HUES6 (cell line): Measurements from ENCODE around the gene SLC17A7.

Source experiments
- H3K27ac ChIP-seq: 2 replicates; pipeline ENCODE4 v1.7.0; 2013; ENCODE audit warnings: low read depth, mild to moderate bottlenecking, low read length, inconsistent platforms
- H3K27me3 ChIP-seq: 2 replicates; pipeline ENCODE4 v1.6.1; 2013; ENCODE audit warnings: low read length; ENCODE audit not compliant: control insufficient read depth, insufficient read depth
- H3K36me3 ChIP-seq: 2 replicates; pipeline ENCODE4 v1.6.1; 2013; ENCODE audit warnings: low read length; ENCODE audit not compliant: control insufficient read depth, insufficient read depth
- H3K4me1 ChIP-seq: 2 replicates; pipeline ENCODE4 v1.6.1; 2013; ENCODE audit warnings: low read length; ENCODE audit not compliant: control insufficient read depth, insufficient read depth
- H3K4me3 ChIP-seq: 2 replicates; pipeline ENCODE4 v1.5.1; 2013; ENCODE audit warnings: low read depth, low read length
- H3K9ac ChIP-seq: one replicate; pipeline ENCODE4 v1.6.1; 2013; ENCODE audit warnings: mild to moderate bottlenecking, low read length
- H3K9me3 ChIP-seq: 2 replicates; pipeline ENCODE4 v1.6.1; 2013; ENCODE audit warnings: low read depth, low read length; ENCODE audit not compliant: control insufficient read depth, insufficient read depth

SLC17A7 gene

DNA sequence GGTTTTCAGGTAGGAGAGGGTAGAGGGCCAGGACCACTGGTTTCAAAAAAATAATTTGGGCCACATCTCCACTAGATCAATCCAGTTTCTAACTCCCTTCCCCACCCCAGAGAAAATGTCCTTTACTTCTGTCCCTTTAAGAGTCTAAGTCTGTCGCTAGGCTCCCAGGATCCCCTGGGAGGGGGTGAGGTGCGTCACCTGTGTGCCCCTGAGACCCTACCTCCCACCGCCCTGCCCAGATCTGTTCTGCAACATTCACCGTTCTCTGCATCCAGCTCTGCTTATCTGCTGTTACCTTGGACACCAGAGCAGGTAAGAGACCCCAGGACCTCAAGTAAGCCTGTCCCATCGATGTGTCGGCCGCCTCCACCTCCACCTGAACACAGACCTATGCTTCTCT is 16.1 kb downstream of the SLC17A7 start, which contains the start of gene GFY:
Gene GFY, plus strand, starts transcription at position 211 of the 400 bp plus-strand sequence. CDS start 1,043 bp downstream, outside the sequence.
- H3K9ac ChIP-seq: no peak within 1 kb of the TSS
- H3K9me3 ChIP-seq: no peaks in the 10 kb centered on the region
- H3K36me3 ChIP-seq: no peaks in the 10 kb centered on the region
- no peak within 1 kb of the TSS for H3K27ac ChIP-seq
- peaks cover 42% of the 10 kb centered on the region for H3K4me1 ChIP-seq
- peak within 1 kb of the TSS; percentile 38 for H3K4me3 ChIP-seq
- H3K27me3 ChIP-seq: peaks cover 98% of the 10 kb centered on the region

DNA sequence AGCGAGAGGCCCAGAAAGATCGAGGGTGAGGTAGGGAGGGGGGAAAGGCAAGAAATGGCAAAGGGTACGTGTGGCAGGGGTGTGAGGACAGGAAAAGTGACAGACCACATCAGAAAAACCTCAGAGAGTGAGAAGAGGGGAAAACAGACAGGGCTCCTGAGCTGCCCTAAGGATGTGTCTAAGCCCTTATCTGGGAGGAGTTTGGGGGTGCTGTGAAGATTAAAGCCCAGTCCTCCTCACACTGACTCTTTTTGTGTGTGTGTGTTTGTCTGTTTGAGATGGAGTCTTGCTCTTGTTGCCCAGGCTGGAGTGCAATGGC is 17.4 kb downstream of the SLC17A7 start:
- Histone ChIP-seq H3K4me1 (peaks cover 42% of the 10 kb centered on the region), H3K27ac (no peak overlapping the region), H3K9ac (no peak overlapping the region), H3K36me3 (no peaks in the 10 kb centered on the region), H3K27me3 (peaks cover 92% of the 10 kb centered on the region), H3K9me3 (no peaks in the 10 kb centered on the region), H3K4me3 (peak overlapping the region; percentile 51; the same call in 1 of the 2 replicates)

DNA sequence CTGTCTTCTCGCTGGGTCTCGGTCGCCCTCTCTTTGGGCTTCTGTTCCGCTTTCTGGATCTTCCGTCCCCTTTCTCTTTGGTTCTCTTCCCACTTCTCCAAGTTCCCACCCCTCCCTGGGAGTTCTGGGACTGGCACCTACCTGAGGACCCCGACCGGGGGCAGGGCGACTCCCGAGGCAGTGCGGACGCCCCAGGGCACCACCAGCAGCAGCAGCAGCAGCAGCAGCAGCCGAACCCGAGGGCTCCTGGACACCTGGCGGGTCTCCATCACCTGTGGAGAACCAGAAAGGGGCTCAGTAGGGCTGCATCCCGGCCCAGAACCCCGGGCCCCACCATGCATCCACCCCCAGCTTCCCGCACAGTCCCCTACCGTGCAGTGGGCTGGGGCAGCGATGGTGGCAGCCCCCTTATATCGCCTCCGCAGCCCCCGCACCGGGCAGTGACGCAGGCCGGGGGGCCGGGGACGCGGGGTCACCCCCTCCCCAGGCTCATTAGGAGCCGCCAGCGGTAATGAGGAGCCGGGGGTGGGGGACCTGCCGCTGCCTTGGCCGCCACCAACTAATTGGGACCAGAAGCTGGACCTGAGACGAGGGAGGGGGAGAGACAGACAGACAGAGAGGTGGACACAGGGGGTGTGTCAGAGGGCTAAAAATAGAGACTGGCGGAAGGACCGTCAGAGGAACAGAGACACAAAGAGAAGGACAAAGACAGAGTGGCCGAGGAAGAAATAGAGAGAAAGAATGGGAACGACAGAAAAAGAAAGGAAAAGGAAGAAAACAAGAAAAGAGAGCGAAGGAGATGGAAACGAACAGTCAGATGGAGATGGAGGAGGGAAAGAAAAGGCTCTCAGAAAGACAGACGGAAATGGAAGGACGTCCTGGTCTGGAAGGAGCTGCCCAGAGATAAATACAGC is 18.0 kb downstream of the SLC17A7 start, which contains the start of gene PTH2:
Gene PTH2, minus strand, starts transcription at position 371 of the 914 bp plus-strand sequence. Its CDS starts 102 bp downstream, at position 269.
- Histone ChIP-seq H3K9ac (no peak within 1 kb of the TSS), H3K27me3 (peaks cover 86% of the 10 kb centered on the region), H3K4me3 (peak within 1 kb of the TSS; percentile 51), H3K36me3 (no peaks in the 10 kb centered on the region), H3K4me1 (peaks cover 39% of the 10 kb centered on the region), H3K9me3 (no peaks in the 10 kb centered on the region), H3K27ac (no peak within 1 kb of the TSS)

DNA sequence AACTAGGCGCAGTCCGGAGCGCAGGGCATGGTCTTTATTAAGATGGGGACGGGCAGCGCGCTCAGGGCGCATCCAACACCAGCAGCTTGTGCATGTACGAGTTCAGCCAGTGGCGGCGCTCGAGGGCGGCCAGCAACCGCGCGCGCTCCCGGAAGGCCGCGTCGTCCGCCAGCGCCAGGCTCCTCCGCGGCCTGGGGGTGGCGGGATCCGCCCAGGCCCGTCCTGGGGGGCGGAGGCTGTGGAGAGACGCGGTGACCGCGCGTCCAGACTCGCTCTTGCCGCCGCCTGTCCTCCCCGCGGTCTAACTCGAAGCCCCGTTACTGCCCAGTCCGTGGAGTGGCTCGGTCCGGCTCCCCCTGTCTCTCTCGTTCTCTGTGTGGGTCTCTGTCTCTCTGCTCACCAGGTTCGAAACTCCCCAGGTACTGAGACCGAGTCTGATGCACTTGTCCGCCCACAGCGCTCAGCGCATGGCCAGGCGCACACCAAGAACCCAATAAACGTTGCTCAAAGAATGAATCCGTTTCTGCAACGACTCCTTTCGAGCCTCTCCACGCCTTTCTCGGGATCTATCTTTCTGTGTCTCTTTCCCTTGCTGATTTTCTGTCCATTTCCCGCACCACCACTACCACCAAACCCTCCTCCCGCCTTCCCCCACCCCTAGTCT is 18.8 kb downstream of the SLC17A7 start:
- H3K4me3 ChIP-seq: peak overlapping the region; percentile 51
- peaks cover 83% of the 10 kb centered on the region for H3K27me3 ChIP-seq

DNA sequence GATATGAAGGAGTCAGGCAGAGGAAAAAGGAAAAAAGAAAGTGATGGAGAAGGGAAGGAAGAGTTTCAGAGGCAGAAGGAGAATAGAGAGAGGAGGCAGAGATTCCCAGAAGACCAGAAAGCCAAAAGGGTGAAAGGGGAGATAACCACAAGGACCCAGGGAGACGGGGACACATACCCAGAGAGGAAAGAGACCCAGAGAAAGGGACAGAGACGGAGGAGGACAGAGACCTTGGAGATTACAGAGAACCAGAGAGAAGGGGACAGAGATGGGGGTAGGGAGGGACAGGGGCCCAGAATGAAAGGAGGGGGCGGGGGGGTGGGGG is 19.5 kb downstream of the SLC17A7 start:
- peaks cover 38% of the 10 kb centered on the region for H3K4me1 ChIP-seq
- no peak overlapping the region for H3K27ac ChIP-seq
- no peak overlapping the region for H3K4me3 ChIP-seq
- H3K9me3 ChIP-seq: no peaks in the 10 kb centered on the region
- peaks cover 76% of the 10 kb centered on the region for H3K27me3 ChIP-seq
- H3K9ac ChIP-seq: no peak overlapping the region
- no peaks in the 10 kb centered on the region for H3K36me3 ChIP-seq

More for the DNA sequence above, 18.8 kb downstream of the SLC17A7 start:
- peaks cover 35% of the 10 kb centered on the region for H3K4me1 ChIP-seq
- H3K9me3 ChIP-seq: no peaks in the 10 kb centered on the region
- no peak overlapping the region for H3K27ac ChIP-seq
- no peak overlapping the region for H3K9ac ChIP-seq
- no peaks in the 10 kb centered on the region for H3K36me3 ChIP-seq

DNA sequence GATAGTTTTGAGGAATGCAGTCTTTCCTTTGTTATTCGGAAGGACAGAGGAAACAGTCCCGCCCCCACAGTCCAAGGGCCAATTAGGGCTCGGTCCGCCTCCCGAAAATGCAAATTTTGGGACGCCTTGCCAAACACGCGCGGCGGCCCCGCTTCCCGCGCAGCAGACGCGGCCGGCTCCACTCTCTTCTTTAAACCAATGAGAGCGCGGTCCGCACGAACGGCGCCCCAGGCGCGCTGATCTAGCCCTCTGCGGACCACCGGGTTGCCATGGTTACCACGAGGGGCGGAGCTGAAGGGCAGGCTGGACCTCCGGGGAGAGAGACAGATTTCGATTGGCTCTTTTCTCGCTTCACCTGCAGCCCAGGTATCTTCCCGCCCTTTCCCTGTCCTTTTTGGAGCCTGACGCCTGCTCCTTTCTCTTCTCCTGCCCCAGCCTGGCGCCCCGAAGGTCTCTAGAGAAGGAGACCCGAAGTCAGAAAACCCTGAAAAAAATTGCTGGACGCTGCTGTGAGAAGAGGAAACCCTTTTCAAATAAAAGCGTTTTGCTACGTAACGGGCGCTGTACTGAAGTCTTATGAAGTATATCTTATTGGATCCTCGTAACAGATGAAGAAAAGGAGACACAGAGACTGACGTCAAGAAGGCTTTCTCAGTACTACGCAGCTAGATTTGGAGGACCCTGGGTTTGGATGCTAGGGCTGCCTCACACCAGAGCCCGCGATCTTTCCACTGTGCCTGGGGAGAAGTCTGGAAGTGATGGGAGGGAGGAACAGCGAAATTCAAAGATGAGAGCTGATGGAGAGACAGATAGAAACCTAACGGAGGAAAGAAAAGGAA is 20.1 kb downstream of the SLC17A7 start:
- Histone ChIP-seq H3K4me3 (peak overlapping the region; percentile 35), H3K27me3 (peaks cover 70% of the 10 kb centered on the region), H3K36me3 (no peaks in the 10 kb centered on the region), H3K4me1 (peaks cover 35% of the 10 kb centered on the region), H3K9me3 (no peaks in the 10 kb centered on the region), H3K27ac (no peak overlapping the region), H3K9ac (no peak overlapping the region)

DNA sequence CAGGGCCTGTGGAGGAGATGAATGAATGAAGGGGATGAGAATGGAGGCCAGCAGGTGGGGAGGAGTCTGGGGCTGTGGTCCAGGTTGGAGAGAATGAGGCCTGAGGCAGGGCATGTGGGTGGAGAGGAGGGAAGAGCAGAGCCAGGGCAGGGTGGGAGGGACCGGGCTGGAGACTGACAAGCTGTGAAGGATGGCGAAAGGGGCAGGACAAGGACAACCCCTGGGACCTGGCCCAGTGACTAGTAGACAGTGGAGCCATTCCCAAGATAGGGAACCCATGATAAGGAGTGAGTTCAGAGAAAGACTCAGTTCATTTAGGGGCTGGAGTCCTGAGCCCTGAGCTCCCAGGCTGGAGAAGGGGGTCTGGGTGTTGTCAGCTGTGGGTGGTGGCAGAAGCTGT is 21.1 kb downstream of the SLC17A7 start:
- Histone ChIP-seq H3K4me3 (no peak overlapping the region), H3K9ac (no peak overlapping the region), H3K27me3 (peaks cover 60% of the 10 kb centered on the region), H3K4me1 (peaks cover 33% of the 10 kb centered on the region), H3K9me3 (no peaks in the 10 kb centered on the region), H3K27ac (no peak overlapping the region), H3K36me3 (no peaks in the 10 kb centered on the region)

DNA sequence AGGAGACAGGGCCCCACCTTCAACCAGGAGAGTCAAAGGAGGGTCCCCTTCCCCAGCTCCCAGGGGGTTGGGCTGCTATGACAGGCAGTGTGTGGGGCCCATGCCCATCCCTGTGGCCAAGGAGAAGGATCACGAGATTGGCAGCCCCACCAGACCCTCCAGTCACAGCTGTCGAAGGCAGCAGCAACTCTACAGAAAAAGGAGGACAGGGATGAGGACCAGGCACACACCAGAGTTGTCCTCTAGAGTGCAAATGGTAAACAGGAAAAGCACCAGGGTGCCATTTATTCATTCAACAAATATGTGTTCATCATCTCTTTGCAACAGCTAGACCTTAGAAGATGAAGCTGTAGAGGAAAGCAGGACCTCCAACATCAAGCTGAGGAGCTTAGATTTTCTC is 22.2 kb downstream of the SLC17A7 start:
- Histone ChIP-seq H3K4me3 (no peak overlapping the region), H3K9me3 (no peaks in the 10 kb centered on the region), H3K27me3 (peaks cover 49% of the 10 kb centered on the region), H3K27ac (no peak overlapping the region), H3K36me3 (no peaks in the 10 kb centered on the region), H3K4me1 (peaks cover 35% of the 10 kb centered on the region), H3K9ac (no peak overlapping the region)

DNA sequence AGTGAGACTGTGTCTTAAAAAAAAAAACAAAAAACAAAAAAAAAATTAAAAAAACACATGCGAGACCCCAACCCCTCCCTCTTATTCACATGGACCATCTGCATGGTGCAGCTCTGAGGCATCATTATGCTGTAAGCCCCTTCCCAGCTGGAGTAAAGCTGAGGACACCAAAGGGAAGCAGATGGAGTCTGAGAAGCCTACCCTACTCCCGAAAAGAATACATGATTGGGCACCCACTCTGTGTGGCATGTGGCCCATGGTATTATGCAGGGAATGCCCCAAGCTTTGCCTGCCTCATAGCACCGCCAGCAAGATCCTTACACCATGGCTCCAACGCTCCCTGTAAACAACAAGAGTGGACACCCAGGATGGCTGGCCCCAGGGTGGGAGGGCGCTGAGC is 22.8 kb downstream of the SLC17A7 start:
- H3K4me1 ChIP-seq: peaks cover 33% of the 10 kb centered on the region
- H3K4me3 ChIP-seq: no peak overlapping the region
- H3K9ac ChIP-seq: no peak overlapping the region
- no peaks in the 10 kb centered on the region for H3K9me3 ChIP-seq
- H3K36me3 ChIP-seq: no peaks in the 10 kb centered on the region
- no peak overlapping the region for H3K27ac ChIP-seq
- peaks cover 43% of the 10 kb centered on the region for H3K27me3 ChIP-seq

DNA sequence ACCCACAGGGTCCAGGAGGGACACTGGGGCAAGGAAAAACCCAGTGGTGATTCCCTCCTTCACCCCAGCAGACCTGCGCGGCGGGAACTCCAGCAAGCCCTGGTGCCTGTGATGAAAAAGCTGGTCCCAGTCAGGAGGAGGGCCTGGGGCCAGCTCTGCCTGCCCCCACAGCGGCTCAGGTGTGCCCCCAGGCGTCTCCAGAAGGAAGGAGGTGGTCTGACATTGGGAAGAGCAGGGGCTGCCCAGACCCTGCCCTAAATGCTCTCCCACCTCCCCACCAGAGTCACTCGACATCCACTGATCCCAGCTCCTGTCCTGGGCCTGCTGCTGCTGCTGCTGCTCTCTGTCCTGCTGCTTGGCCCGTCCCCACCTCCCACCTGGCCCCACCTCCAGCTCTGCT is 24.2 kb downstream of the SLC17A7 start:
- peaks cover 38% of the 10 kb centered on the region for H3K4me1 ChIP-seq

More for the DNA sequence above, 24.2 kb downstream of the SLC17A7 start:
- Histone ChIP-seq H3K9ac (no peak overlapping the region), H3K27me3 (peaks cover 29% of the 10 kb centered on the region), H3K4me3 (no peak overlapping the region), H3K27ac (no peak overlapping the region), H3K36me3 (no peaks in the 10 kb centered on the region), H3K9me3 (no peaks in the 10 kb centered on the region)
